ENCODE measurements around the gene KRT1.

GRCh38 chr12:52651726-52652261 is 28.4 kb downstream of the KRT1 start, which contains the start of gene KRT2:
- no peak for TF ChIP-seq CTCF (IDR thresholded peaks at IDR 0.05; ENCODE audit: insufficient read depth, low read length)
- no peak for TF ChIP-seq POLR2AphosphoS5 (IDR thresholded peaks at IDR 0.05; ENCODE audit: low read depth)

Measured in HL-60 (cell line).